ENCODE data around the gene PRKCA. TPM values are rescaled to one million over a fixed set of nuclear protein-coding genes. Genes with fewer than 3 reads are reported as not detected.
A peak's percentile ranks its signal among the peaks of the same experiment; 100 is the strongest.

The PRKCA gene
- total and polyA plus RNA-seq, 4 donors = 3.0 to 14.1 (median 5.4) TPM

- no peak overlapping the region for H3K4me3 ChIP-seq (ENCODE audit: low read depth in 1 of 3, low read length in 3 of 3)
- no peak for TF ChIP-seq NR2F2 (IDR thresholded peaks at IDR 0.05)
- TF ChIP-seq EGR1 (IDR thresholded peaks at IDR 0.05; ENCODE audit: low read depth in 2 of 2) = no peak
- no peak for TF ChIP-seq ZBTB33 (IDR thresholded peaks at IDR 0.05)
- TF ChIP-seq YY1 (IDR thresholded peaks at IDR 0.05) = peak; percentile 49
- TF ChIP-seq CTCF (IDR thresholded peaks at IDR 0.05; ENCODE audit: low read depth, low read length, missing input control) = no peak
- peak; percentile 65 for TF ChIP-seq ATF3 (IDR thresholded peaks at IDR 0.05)
- TF ChIP-seq RAD21 (IDR thresholded peaks at IDR 0.05) = peak; percentile 30 to 42
- no peak for TF ChIP-seq TAF1 (conservative IDR thresholded peaks at IDR 0.05)
- TF ChIP-seq RXRA (IDR thresholded peaks at IDR 0.05) = peak in 1 of 2 donors; percentile 17
- no peak for TF ChIP-seq FOXA1 (IDR thresholded peaks at IDR 0.05)
- no peak for TF ChIP-seq FOXA2 (IDR thresholded peaks at IDR 0.05)
- TF ChIP-seq MAX (IDR thresholded peaks at IDR 0.05) = no peak
- no peak for TF ChIP-seq HNF4A (conservative IDR thresholded peaks at IDR 0.05)
- TF ChIP-seq SP1 (IDR thresholded peaks at IDR 0.05) = no peak
- peak; percentile 96 to 99 for TF ChIP-seq JUND (IDR thresholded peaks at IDR 0.05)
- peak; percentile 4 for TF ChIP-seq REST (IDR thresholded peaks at IDR 0.05)
- TF ChIP-seq HNF4G (IDR thresholded peaks at IDR 0.05) = no peak
- TF ChIP-seq GABPA (IDR thresholded peaks at IDR 0.05 in 1 of 2, conservative IDR thresholded peaks at IDR 0.05 in 1 of 2) = no peak
- WGBS = 74% methylated on average over 4 of the region's 4 CpGs
- no peak for DNase-seq (ENCODE audit: low spot score)
- no peak overlapping the region for H3K9ac ChIP-seq (ENCODE audit: low read depth in 1 of 2, low read length in 2 of 2)
- H3K27me3 ChIP-seq (ENCODE audit: control insufficient read depth in 4 of 4, insufficient read depth in 4 of 4, low read length in 3 of 4) = no peaks in the 10 kb centered on the region
- H3K9me3 ChIP-seq (ENCODE audit: control insufficient read depth in 4 of 4, low read length in 3 of 4) = no peaks in the 10 kb centered on the region
- H3K4me1 ChIP-seq (ENCODE audit: control insufficient read depth in 4 of 4, insufficient read depth in 4 of 4, low read length in 3 of 4) = peaks cover 2 to 22% (median 16%) of the 10 kb centered on the region in 4 donors
- peak overlapping the region in 1 of 2 donors; percentile 26 for H3K27ac ChIP-seq (ENCODE audit: low read depth in 1 of 2, low read length in 2 of 2)
- H3K36me3 ChIP-seq (ENCODE audit: control insufficient read depth in 4 of 4, insufficient read depth in 3 of 4, low read depth in 1 of 4, low read length in 3 of 4) = no peaks in the 10 kb centered on the region
Measured at GRCh38 chr17:66348584-66349165, 46.3 kb downstream of the PRKCA start.

Data from liver (tissue), 9 donors.